ENCODE results near the gene CHI3L2. TPM values are rescaled to one million over a fixed set of nuclear protein-coding genes. Genes with fewer than 3 reads are reported as not detected.

CHI3L2 gene
- total RNA-seq, 1 experiment from 2014 or later, result 0.61 TPM

- Mint-ChIP-seq H3K4me1 (peaks cover 64% of the 10 kb centered on the region), H3K27ac (0 out of 2 replicates have a peak overlapping the region, but pooled peaks have one; percentile 3), H3K4me3 (no peak overlapping the region), H3K27me3 (ENCODE audit: low read depth) (peaks cover 4% of the 10 kb centered on the region; the same call in 1 of the 2 replicates), H3K9me3 (peaks cover 11% of the 10 kb centered on the region; the same call in 1 of the 2 replicates), H3K36me3 (no peaks in the 10 kb centered on the region)
- ChIA-PET CTCF (interaction anchor here (1.1 to 1.7 kb wide), 3 partner anchors 22 to 193 kb away, joined by 3 to 7 read pairs (median 3); no protein-coding TSS in a partner anchor), POLR2A (no interaction called here)
- ATAC-seq, result no peak
- DNase-seq (ENCODE audit: low spot score), result no peak
- TF ChIP-seq ZNF138 (CRISPR knock-in tag; conservative IDR thresholded peaks at IDR 0.05) (no peak), MXD4 (CRISPR knock-in tag; IDR thresholded peaks at IDR 0.05; ENCODE audit: borderline replicate concordance) (no peak), IRF2 (CRISPR knock-in tag; IDR thresholded peaks at IDR 0.05; ENCODE audit: borderline replicate concordance, low read depth) (no peak), NR2C2 (CRISPR knock-in tag; IDR thresholded peaks at IDR 0.05) (no peak), ZNF121 (CRISPR knock-in tag; IDR thresholded peaks at IDR 0.05) (no peak), PRRX2 (CRISPR knock-in tag; IDR thresholded peaks at IDR 0.05) (no peak), E2F1 (CRISPR knock-in tag; IDR thresholded peaks at IDR 0.05) (no peak), STAT6 (CRISPR knock-in tag; conservative IDR thresholded peaks at IDR 0.05; ENCODE audit: low read depth) (no peak), JUN (CRISPR knock-in tag; IDR thresholded peaks at IDR 0.05) (no peak), NFYB (CRISPR knock-in tag; conservative IDR thresholded peaks at IDR 0.05; ENCODE audit: low read depth) (no peak), OVOL2 (CRISPR knock-in tag; IDR thresholded peaks at IDR 0.05; ENCODE audit: borderline replicate concordance) (no peak), ZNF281 (CRISPR knock-in tag; IDR thresholded peaks at IDR 0.05) (no peak)
Measured at GRCh38 chr1:111218701-111219556, 8.6 kb upstream of the CHI3L2 start.

- H3K36me3 Mint-ChIP-seq, result no peaks in the 10 kb centered on the region
- 0 out of 2 replicates have a peak, but pooled peaks cover 11% of the 10 kb centered on the region for H3K9me3 Mint-ChIP-seq
- POLR2A ChIA-PET, result no interaction called here
- H3K27me3 Mint-ChIP-seq (ENCODE audit: low read depth), result no peaks in the 10 kb centered on the region
- no peak overlapping the region for H3K4me3 Mint-ChIP-seq
- CTCF ChIA-PET, result interaction anchor here (1.1 to 1.7 kb wide), 3 partner anchors 23 to 192 kb away, joined by 3 to 7 read pairs (median 3); no protein-coding TSS in a partner anchor
- DNase-seq (ENCODE audit: low spot score), result no peak
- ATAC-seq, result peak; percentile 7
- H3K4me1 Mint-ChIP-seq, result peaks cover 56% of the 10 kb centered on the region
- 0 out of 2 replicates have a peak overlapping the region, but pooled peaks have one; percentile 3 for H3K27ac Mint-ChIP-seq
- TF ChIP-seq ZMAT4 (CRISPR knock-in tag; IDR thresholded peaks at IDR 0.05), result no peak
- no peak for TF ChIP-seq ZNF416 (CRISPR knock-in tag; IDR thresholded peaks at IDR 0.05)
- TF ChIP-seq E2F4 (CRISPR knock-in tag; IDR thresholded peaks at IDR 0.05; ENCODE audit: borderline replicate concordance, low read depth), result no peak
- no peak for TF ChIP-seq ZNF121 (CRISPR knock-in tag; IDR thresholded peaks at IDR 0.05)
- no peak for TF ChIP-seq NFATC4 (CRISPR knock-in tag; IDR thresholded peaks at IDR 0.05)
- TF ChIP-seq CTCF (IDR thresholded peaks at IDR 0.05), result no peak
- TF ChIP-seq NFE2L1 (CRISPR knock-in tag; IDR thresholded peaks at IDR 0.05), result no peak
- no peak for TF ChIP-seq SMAD3 (CRISPR knock-in tag; IDR thresholded peaks at IDR 0.05; ENCODE audit: borderline replicate concordance)
- no peak for TF ChIP-seq NR3C1 (CRISPR knock-in tag; conservative IDR thresholded peaks at IDR 0.05; ENCODE audit: low read depth)
- TF ChIP-seq ZBTB21 (CRISPR knock-in tag; IDR thresholded peaks at IDR 0.05; ENCODE audit: borderline replicate concordance), result no peak
- TF ChIP-seq IRF2 (CRISPR knock-in tag; IDR thresholded peaks at IDR 0.05; ENCODE audit: borderline replicate concordance, low read depth), result no peak
- no peak for TF ChIP-seq TEAD4 (CRISPR knock-in tag; IDR thresholded peaks at IDR 0.05)
- no peak for TF ChIP-seq JUN (CRISPR knock-in tag; IDR thresholded peaks at IDR 0.05)
Measured at GRCh38 chr1:111219557-111220286, 7.8 kb upstream of the CHI3L2 start.

Data from WTC11 (cell line).